Measurements from ENCODE around the gene ENPEP.
"Not testable (repeated sequence)": the region's sequence is repeated elsewhere in the genome, so short reads cannot be mapped to it uniquely, and the experiment has no call there.

ENPEP gene

GRCh38 chr4:110515676-110516075, 39.7 kb downstream of the ENPEP start:
- DNase-seq (ENCODE audit: extremely low read depth in 1 of 2, low read depth in 1 of 2), result no peak

GRCh38 chr4:110516106-110516922, 40.4 kb downstream of the ENPEP start:
- DNase-seq (ENCODE audit: extremely low read depth in 1 of 2, low read depth in 1 of 2), result peak; percentile 29 to 43

- DNase-seq (ENCODE audit: extremely low read depth in 1 of 2, low read depth in 1 of 2), result peak in 1 of 2 donors; percentile 8
These were observed 43.0 kb downstream of the ENPEP start for GRCh38 chr4:110518889-110519490.

- no peak for DNase-seq (ENCODE audit: extremely low read depth in 1 of 2, low read depth in 1 of 2)
These were observed 44.9 kb downstream of the ENPEP start for GRCh38 chr4:110520886-110521285.

DNA sequence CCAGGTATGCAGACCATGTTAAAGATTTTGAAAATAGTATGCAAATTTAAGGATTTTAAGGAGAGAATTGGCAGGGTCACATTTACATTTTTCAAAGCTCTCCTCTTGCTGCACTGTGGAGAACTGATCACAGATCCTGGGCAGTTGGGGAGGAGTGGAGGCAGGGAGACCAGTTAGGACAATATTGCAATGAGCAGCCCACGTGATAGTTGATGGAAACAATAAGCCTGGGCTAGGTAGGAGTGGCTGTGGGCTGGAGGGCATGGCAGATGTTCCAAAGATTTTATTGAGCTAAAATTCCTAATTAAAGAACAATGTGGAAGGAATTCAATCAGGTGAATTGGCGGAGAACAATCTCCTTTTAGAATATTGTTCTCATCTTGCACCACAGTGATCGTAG, 50.6 kb downstream of the ENPEP start:
- DNase-seq (ENCODE audit: extremely low read depth in 1 of 2, low read depth in 1 of 2), result no peak

GRCh38 chr4:110527156-110527555, 51.2 kb downstream of the ENPEP start:
- no peak for DNase-seq (ENCODE audit: extremely low read depth in 1 of 2, low read depth in 1 of 2)

GRCh38 chr4:110532901-110533589, 57.1 kb downstream of the ENPEP start:
- no peak for DNase-seq (ENCODE audit: extremely low read depth in 1 of 2, low read depth in 1 of 2)

DNA sequence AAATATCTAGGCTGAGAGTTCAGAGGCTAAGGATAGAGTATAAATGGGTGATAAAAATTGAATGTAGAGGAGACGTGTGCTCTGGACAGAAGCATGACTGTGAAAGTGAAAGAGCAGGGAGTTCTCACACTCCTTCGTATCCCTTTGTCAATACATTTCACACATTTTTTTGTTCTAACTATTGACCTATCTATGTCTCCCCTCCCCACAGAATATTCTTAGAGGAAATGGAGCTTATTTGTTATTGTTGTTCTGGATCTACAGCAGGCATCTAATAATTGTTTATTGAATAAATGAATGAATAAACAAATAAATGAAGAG, 57.6 kb downstream of the ENPEP start:
- no peak for DNase-seq (ENCODE audit: extremely low read depth in 1 of 2, low read depth in 1 of 2)

GRCh38 chr4:110533940-110534339, 58.0 kb downstream of the ENPEP start:
- no peak for DNase-seq (ENCODE audit: extremely low read depth in 1 of 2, low read depth in 1 of 2)

DNA sequence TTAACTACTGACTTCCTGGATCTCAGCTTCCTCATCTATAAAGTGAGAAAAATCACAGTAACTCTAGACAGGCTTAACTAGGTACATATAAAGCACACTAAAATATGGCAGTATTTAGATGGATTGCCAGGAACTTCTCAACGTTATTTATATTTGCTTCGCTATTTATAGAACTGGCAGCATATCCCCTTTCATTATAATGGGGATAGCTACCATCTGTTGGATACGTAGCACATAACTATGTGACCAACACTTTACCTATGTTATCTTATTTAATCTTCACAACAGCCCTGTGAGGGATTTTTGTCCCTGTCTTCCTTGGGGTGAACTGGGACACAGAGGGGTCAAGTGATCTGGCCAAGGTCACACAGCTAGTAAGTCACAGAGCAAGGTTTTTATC, 64.6 kb downstream of the ENPEP start:
- no peak for DNase-seq (ENCODE audit: extremely low read depth in 1 of 2, low read depth in 1 of 2)

DNA sequence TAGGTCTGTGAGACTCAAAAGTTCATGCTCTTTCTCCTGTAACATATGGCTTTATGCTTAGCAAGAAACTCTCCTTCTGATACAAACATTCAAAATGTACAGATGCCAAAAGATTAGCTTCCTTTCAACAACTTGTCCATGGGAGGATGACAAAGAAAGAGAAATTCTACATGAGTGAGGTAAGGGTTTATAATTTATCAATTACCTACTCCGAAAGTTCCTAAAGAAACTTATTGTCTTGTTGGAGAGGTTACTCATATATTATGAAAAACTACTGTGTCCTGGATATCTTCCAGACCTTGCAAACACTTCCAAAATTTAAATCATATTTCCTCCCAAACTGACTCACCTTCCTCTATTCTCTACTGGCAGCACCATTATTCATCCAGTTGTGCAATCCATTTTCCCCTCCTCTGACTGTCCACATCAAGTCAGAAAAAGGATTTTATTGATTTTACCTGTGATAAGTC, 65.1 kb downstream of the ENPEP start:
- no peak for DNase-seq (ENCODE audit: extremely low read depth in 1 of 2, low read depth in 1 of 2)

DNA sequence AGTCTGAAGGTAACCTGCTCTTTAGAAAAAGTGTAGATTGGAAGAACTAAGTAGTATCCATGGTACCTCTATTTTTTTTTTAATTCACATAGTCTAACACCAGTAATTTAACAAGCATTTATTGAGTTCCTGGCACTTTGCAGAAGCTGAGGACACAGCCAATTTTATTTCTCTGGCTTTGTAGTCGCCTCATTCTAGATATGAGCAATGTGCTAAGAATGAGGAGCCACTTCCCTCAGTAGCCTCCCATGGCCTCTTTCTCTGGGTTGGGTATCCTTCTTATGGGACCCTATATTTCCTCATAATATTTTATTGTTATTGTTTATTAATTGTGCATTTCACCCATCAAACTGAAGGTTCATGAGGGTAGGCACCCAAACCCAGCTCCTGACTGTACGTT, 67.6 kb downstream of the ENPEP start:
- no peak for DNase-seq (ENCODE audit: extremely low read depth in 1 of 2, low read depth in 1 of 2)

- no peak for DNase-seq (ENCODE audit: extremely low read depth in 1 of 2, low read depth in 1 of 2)
These were observed 68.6 kb downstream of the ENPEP start for GRCh38 chr4:110544594-110544993.

- DNase-seq (ENCODE audit: extremely low read depth in 1 of 2, low read depth in 1 of 2), result no peak
These were observed 74.3 kb downstream of the ENPEP start for GRCh38 chr4:110550260-110550659.

DNA sequence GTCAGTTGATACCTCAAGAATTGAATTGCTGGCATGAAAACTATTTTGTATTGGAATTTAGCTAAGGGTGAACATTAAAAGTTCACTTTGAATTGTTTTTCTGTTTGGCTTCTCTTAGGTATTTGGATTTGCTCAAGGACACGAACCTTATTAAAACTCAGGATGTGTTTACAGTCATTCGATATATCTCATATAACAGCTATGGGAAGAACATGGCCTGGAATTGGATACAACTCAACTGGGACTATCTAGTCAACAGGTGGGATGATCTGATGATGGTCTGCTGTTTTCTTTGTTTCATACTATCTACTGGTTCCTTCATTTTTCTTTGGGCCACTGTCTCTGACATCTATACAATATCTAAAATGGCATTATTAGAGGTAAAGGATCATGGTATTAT, 77.2 kb downstream of the ENPEP start:
- DNase-seq (ENCODE audit: extremely low read depth in 1 of 2, low read depth in 1 of 2), result no peak

DNA sequence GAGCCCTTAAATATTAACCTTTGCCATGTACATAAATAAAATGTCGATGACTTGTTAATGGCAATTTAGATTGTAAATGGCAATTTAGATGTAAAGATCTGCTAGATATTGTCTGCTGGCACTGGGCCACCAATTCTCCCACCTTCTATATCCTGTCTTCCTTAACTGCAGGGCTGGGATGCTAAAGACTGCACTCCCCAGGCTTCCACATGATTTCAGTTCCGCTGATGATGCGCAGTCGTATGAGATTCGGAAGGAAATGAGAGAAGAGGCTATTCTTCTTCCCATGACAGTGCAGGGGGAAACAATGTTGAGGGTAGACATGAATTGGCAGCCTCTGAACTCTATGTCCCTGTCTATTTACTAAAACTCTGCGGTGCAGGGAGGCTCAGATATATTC, 91.3 kb downstream of the ENPEP start:
- no peak for DNase-seq (ENCODE audit: extremely low read depth in 1 of 2, low read depth in 1 of 2)

DNA sequence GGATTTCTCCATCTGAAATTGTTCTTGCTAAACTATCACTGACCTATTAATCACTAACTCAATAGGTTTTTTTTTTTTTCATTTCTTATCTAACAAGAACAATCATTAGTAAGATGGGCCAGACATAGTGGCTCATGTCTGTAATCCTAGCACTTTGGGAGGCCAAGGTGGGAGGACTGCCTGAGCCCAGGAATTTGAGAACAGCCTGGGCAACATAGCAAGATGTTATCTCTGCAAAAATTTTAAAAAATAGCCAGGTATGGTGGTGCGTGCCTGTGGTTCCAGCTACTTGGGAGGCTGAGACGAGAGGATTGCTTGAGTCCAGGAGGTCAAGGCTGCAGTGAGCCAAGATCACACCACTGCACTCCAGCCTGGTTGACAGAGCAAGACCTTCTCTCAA, 100.7 kb downstream of the ENPEP start:
- not testable (repeated sequence) for DNase-seq (ENCODE audit: extremely low read depth in 1 of 2, low read depth in 1 of 2)

- no peak for DNase-seq (ENCODE audit: extremely low read depth in 1 of 2, low read depth in 1 of 2)
These were observed 110.3 kb downstream of the ENPEP start for GRCh38 chr4:110586131-110586850.

- no peak for DNase-seq (ENCODE audit: extremely low read depth in 1 of 2, low read depth in 1 of 2)
These were observed 111.8 kb downstream of the ENPEP start for GRCh38 chr4:110587666-110588285.

GRCh38 chr4:110589297-110589696, 113.3 kb downstream of the ENPEP start:
- DNase-seq (ENCODE audit: extremely low read depth in 1 of 2, low read depth in 1 of 2), result no peak

DNA sequence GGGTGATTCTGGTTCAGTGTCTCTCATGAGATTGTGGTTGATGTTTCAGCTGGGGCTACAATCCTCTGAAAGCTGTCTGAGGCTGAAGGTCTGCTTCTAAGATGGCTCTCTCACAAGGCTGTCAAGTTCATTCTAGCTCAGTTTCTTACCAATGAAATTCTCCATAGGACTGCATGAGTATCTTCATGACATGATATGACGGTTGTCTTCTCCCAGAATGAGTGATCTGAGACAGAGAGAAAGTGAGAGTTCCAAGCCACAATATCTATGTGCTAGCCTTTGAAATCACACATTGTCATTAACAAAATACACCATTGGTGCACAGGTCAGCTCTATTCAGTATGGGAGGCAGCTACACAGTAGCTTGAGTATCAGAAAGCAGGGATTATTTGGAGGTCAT, 119.6 kb downstream of the ENPEP start:
- DNase-seq (ENCODE audit: extremely low read depth in 1 of 2, low read depth in 1 of 2), result no peak
